HepG2 (cell line): ENCODE data around the gene CARMIL3. TPM values are rescaled to one million over a fixed set of nuclear protein-coding genes. Genes with fewer than 3 reads are reported as not detected.
A peak's percentile ranks its signal among the peaks of the same experiment; 100 is the strongest.

ENCODE experiments used
- ELF4 ChIP-seq: sonication (generic); formaldehyde crosslinking; IDR thresholded peaks from 2 replicates; pipeline ENCODE4 v1.5.0; 2020; ENCODE audit warnings: missing genetic modification reagents, mild to moderate bottlenecking, moderate library complexity, borderline replicate concordance
- HNRNPH1 ChIP-seq: fragments of 200-400 bp; formaldehyde crosslinking; optimal IDR thresholded peaks from 2 replicates; pipeline ENCODE3; 2017; ENCODE audit warnings: mild to moderate bottlenecking, low read depth, low read length
- ZBTB1 ChIP-seq: sonication (generic); formaldehyde crosslinking; IDR thresholded peaks from 2 replicates; pipeline ENCODE4 v1.4.0; 2020; ENCODE audit warnings: missing genetic modification reagents, borderline replicate concordance
- ZKSCAN5 ChIP-seq: sonication (generic); formaldehyde crosslinking; IDR thresholded peaks from 2 replicates; pipeline ENCODE4 v1.5.1; 2020; ENCODE audit warnings: mild to moderate bottlenecking, missing genetic modification reagents
- ZNF572 ChIP-seq: sonication (generic); formaldehyde crosslinking; IDR thresholded peaks from 2 replicates; pipeline ENCODE4 v1.5.1; 2020; ENCODE audit warnings: mild to moderate bottlenecking, missing genetic modification reagents
- polyA plus RNA-seq, 8 experiments: library from polyadenylated mRNA; depleted of rRNA in 3 of 8; stranded (reverse) in 7 of 8; unstranded in 1 of 8; fragments of >200 nt; fragmentation: Illumina TruSeq in 4 of 8; extraction: Trizol in 4 of 8; gene quantifications; 2 replicates each; pipeline versions ENCODE4 v1.2.1 to v1.2.3, GENCODE V29; 2011 to 2016; ENCODE audit warnings: low read depth in 4 of 8, missing spikeins in 1 of 8, mixed read lengths in 1 of 8; ENCODE audit not compliant: insufficient read depth in 1 of 8
- total RNA-seq, 5 experiments: library from RNA; depleted of rRNA; stranded (reverse); fragments of >200 nt; fragmentation: Illumina TruSeq; extraction: Trizol; gene quantifications; 2 replicates each; pipeline ENCODE4 v1.2.3, GENCODE V29; 2016; ENCODE audit warnings: low read depth in 1 of 5
- TF ChIP-seq, protein P1 (sequence below), 2 experiments: fragments of 450-650 bp in 1 of 2; sonication (generic) in 1 of 2; formaldehyde crosslinking in 1 of 2; IDR thresholded peaks; 2 replicates each; pipeline versions ENCODE4 v1.6.1 to v1.8.0; 2016 to 2022; ENCODE audit warnings: antibody characterized with exemption in 1 of 2, mild to moderate bottlenecking in 1 of 2, missing genetic modification reagents in 1 of 2
- TF ChIP-seq, protein P2 (sequence below): sonication (generic); formaldehyde crosslinking; IDR thresholded peaks from 2 replicates; pipeline ENCODE4 v1.5.1; 2020; ENCODE audit warnings: missing genetic modification reagents, mild to moderate bottlenecking, borderline replicate concordance
- TF ChIP-seq, protein P3 (sequence below): sonication (generic); formaldehyde crosslinking; IDR thresholded peaks from 2 replicates; pipeline ENCODE4 v1.5.0; 2020; ENCODE audit warnings: mild to moderate bottlenecking, missing genetic modification reagents, borderline replicate concordance

The CARMIL3 gene
- total and polyA plus RNA-seq, 2 of the 13 experiments (the other 11 are each of a cell fraction or from before 2014, with no cell fraction given) = 0.27 to 0.55 TPM

DNA sequence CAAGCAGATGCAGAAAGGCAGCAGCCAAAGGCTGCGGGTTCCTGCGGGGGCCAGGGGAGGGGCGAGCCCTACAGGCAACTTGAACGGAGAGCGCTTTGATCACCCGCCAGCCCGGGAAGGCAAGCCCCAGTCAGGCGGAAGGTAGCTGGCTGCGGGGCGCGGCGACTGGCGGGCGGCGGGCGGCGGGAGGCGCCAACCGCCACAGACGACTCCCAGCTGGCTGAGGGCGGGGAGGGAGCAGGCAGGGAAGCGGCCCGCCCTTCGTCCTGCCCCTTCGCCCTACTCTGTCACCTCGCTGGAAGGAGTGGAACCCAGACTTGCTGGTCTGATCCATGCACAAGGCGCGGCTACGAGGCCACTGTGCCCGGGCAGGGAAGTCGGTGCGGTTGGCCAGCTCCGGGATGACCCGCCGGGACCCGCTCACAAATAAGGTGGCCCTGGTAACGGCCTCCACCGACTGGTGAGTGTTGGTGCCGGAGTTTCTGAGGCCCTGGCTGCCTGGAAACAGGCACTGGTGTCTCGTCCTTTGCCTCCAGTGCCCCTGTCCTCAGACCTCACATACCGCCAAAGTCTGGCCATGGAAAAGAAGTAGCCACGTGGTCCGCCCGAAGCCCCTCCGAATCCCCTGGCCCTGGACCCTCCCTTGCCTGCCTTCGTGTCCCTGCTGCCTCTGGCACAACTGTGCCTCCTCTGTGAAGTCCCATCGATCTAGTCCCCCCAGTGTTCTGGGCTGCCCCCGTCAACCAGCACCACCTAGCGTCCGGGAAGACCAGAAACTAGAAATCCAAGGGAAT, 15.4 kb upstream of the CARMIL3 start (continued):
- TF ChIP-seq, protein P1, sequence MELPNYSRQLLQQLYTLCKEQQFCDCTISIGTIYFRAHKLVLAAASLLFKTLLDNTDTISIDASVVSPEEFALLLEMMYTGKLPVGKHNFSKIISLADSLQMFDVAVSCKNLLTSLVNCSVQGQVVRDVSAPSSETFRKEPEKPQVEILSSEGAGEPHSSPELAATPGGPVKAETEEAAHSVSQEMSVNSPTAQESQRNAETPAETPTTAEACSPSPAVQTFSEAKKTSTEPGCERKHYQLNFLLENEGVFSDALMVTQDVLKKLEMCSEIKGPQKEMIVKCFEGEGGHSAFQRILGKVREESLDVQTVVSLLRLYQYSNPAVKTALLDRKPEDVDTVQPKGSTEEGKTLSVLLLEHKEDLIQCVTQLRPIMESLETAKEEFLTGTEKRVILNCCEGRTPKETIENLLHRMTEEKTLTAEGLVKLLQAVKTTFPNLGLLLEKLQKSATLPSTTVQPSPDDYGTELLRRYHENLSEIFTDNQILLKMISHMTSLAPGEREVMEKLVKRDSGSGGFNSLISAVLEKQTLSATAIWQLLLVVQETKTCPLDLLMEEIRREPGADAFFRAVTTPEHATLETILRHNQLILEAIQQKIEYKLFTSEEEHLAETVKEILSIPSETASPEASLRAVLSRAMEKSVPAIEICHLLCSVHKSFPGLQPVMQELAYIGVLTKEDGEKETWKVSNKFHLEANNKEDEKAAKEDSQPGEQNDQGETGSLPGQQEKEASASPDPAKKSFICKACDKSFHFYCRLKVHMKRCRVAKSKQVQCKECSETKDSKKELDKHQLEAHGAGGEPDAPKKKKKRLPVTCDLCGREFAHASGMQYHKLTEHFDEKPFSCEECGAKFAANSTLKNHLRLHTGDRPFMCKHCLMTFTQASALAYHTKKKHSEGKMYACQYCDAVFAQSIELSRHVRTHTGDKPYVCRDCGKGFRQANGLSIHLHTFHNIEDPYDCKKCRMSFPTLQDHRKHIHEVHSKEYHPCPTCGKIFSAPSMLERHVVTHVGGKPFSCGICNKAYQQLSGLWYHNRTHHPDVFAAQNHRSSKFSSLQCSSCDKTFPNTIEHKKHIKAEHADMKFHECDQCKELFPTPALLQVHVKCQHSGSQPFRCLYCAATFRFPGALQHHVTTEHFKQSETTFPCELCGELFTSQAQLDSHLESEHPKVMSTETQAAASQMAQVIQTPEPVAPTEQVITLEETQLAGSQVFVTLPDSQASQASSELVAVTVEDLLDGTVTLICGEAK (IDR thresholded peaks at IDR 0.05) = no peak
- TF ChIP-seq, protein P1 (CRISPR knock-in tag; IDR thresholded peaks at IDR 0.05) = peak; percentile 82; the same call in 1 of the 2 replicates
- TF ChIP-seq, protein P2, sequence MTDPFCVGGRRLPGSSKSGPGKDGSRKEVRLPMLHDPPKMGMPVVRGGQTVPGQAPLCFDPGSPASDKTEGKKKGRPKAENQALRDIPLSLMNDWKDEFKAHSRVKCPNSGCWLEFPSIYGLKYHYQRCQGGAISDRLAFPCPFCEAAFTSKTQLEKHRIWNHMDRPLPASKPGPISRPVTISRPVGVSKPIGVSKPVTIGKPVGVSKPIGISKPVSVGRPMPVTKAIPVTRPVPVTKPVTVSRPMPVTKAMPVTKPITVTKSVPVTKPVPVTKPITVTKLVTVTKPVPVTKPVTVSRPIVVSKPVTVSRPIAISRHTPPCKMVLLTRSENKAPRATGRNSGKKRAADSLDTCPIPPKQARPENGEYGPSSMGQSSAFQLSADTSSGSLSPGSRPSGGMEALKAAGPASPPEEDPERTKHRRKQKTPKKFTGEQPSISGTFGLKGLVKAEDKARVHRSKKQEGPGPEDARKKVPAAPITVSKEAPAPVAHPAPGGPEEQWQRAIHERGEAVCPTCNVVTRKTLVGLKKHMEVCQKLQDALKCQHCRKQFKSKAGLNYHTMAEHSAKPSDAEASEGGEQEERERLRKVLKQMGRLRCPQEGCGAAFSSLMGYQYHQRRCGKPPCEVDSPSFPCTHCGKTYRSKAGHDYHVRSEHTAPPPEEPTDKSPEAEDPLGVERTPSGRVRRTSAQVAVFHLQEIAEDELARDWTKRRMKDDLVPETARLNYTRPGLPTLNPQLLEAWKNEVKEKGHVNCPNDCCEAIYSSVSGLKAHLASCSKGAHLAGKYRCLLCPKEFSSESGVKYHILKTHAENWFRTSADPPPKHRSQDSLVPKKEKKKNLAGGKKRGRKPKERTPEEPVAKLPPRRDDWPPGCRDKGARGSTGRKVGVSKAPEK (CRISPR knock-in tag) = 0 out of 2 replicates have a peak, but pooled peaks have one; percentile 63
- TF ChIP-seq ZNF572 (CRISPR knock-in tag) (0 out of 2 replicates have a peak, but pooled peaks have one; percentile 82), ZBTB1 (no peak), ZKSCAN5 (peak; percentile 78), HNRNPH1 (no peak), ELF4 (CRISPR knock-in tag) (no peak)
- TF ChIP-seq, protein P3, sequence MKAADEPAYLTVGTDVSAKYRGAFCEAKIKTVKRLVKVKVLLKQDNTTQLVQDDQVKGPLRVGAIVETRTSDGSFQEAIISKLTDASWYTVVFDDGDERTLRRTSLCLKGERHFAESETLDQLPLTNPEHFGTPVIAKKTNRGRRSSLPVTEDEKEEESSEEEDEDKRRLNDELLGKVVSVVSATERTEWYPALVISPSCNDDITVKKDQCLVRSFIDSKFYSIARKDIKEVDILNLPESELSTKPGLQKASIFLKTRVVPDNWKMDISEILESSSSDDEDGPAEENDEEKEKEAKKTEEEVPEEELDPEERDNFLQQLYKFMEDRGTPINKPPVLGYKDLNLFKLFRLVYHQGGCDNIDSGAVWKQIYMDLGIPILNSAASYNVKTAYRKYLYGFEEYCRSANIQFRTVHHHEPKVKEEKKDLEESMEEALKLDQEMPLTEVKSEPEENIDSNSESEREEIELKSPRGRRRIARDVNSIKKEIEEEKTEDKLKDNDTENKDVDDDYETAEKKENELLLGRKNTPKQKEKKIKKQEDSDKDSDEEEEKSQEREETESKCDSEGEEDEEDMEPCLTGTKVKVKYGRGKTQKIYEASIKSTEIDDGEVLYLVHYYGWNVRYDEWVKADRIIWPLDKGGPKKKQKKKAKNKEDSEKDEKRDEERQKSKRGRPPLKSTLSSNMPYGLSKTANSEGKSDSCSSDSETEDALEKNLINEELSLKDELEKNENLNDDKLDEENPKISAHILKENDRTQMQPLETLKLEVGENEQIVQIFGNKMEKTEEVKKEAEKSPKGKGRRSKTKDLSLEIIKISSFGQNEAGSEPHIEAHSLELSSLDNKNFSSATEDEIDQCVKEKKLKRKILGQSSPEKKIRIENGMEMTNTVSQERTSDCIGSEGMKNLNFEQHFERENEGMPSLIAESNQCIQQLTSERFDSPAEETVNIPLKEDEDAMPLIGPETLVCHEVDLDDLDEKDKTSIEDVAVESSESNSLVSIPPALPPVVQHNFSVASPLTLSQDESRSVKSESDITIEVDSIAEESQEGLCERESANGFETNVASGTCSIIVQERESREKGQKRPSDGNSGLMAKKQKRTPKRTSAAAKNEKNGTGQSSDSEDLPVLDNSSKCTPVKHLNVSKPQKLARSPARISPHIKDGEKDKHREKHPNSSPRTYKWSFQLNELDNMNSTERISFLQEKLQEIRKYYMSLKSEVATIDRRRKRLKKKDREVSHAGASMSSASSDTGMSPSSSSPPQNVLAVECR (CRISPR knock-in tag) = peak; percentile 78
